CD4-positive, alpha-beta T cell treated with Interleukin-1 beta for 1 hour (primary cell): Measurements from ENCODE around the gene GHITM.
"Not testable (repeated sequence)": the region's sequence is repeated elsewhere in the genome, so short reads cannot be mapped to it uniquely, and the experiment has no call there.

Experiments
- DNase-seq, 2 donors: peaks; one replicate each; pipeline ENCODE4 v3.0.0-alpha.2; 2020 to 2022

The GHITM gene, protein sequence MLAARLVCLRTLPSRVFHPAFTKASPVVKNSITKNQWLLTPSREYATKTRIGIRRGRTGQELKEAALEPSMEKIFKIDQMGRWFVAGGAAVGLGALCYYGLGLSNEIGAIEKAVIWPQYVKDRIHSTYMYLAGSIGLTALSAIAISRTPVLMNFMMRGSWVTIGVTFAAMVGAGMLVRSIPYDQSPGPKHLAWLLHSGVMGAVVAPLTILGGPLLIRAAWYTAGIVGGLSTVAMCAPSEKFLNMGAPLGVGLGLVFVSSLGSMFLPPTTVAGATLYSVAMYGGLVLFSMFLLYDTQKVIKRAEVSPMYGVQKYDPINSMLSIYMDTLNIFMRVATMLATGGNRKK

GRCh38 chr10:84139126-84140035 lies at the start of gene GHITM:
GHITM (plus strand) TSS chr10:84139509; CDS start chr10:84141501, 1,992 bp downstream.
- DNase-seq = peak; percentile 99 to 100

- DNase-seq = no peak
Observed at GRCh38 chr10:84095811-84096497, 43.4 kb upstream of the GHITM start.

DNA sequence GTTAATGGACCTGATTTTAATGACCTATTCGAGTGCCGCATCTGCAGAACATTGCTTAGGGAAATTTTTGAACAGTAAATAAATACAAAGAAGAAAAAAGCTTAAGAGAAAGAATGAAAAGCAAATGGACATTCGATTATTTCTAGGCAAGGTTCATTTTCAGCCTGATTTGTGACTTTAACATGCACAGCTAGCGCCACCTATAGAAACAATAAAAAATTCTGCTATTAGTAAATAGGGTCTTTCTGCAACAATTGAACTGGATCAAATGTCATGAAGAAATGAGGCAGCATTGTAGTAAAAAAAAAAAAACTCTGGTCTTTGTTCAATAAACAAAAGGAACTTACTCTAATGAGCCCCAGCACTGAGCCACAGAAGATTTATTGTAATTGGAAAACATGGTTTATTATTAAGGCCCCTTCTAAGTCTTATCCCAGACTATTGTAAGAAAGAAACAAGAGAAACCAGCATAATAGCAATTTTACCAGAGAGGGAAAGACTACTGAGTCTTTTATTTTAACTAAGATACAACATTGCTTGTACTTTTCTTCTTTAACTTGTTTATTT lies 41.4 kb upstream of the GHITM start:
- DNase-seq = no peak

- DNase-seq = no peak
Observed at GRCh38 chr10:84098667-84099066, 40.6 kb upstream of the GHITM start.

DNA sequence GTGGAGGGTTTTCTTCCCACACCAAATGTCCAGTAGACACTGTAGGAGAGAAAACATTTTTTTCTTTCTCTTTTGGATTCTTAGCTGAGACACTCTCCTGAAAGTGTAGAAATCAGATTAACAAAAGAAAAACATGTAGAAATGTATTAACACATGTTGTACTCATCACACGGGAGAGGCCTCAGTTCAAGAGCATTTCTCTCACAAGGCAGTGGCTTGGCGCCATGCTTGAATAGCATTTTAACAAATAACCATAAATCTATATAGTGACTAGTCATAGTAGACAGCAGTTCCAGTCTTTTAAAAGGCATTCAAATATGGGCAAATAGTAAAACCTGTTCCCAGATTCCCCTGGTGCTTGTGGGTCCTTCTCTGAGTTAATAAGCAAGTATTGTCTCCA lies 38.3 kb upstream of the GHITM start:
- DNase-seq = no peak

GRCh38 chr10:84108797-84109196 lies 30.5 kb upstream of the GHITM start:
- no peak for DNase-seq

DNA sequence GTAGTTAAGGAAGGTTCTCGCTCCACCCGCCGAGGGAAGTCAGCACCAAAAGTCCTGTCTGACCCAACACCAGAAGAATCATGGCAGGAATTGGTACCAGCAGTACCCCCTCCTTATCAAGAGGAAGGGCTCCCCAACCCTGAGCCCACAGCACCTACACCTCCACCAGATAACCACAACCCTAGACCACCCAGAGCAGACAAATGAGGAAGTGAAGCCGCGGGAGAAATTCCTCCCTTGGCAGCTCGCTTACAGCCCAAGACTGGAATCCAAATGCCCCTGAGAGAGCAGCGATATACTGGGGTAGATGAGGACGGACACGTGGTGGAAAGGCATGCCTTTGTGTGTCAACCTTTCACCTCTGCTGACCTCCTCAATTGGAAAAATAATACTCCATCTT lies 29.5 kb upstream of the GHITM start:
- DNase-seq = not testable (repeated sequence)

GRCh38 chr10:84113468-84113867 lies 25.8 kb upstream of the GHITM start:
- DNase-seq = not testable (repeated sequence)

GRCh38 chr10:84114088-84114667 lies 25.1 kb upstream of the GHITM start:
- DNase-seq = no peak

GRCh38 chr10:84117204-84117603 lies 22.1 kb upstream of the GHITM start:
- not testable (repeated sequence) for DNase-seq

GRCh38 chr10:84117686-84118394 lies 21.5 kb upstream of the GHITM start:
- no peak for DNase-seq

- DNase-seq = no peak
Observed at GRCh38 chr10:84118395-84119006, 20.8 kb upstream of the GHITM start.

DNA sequence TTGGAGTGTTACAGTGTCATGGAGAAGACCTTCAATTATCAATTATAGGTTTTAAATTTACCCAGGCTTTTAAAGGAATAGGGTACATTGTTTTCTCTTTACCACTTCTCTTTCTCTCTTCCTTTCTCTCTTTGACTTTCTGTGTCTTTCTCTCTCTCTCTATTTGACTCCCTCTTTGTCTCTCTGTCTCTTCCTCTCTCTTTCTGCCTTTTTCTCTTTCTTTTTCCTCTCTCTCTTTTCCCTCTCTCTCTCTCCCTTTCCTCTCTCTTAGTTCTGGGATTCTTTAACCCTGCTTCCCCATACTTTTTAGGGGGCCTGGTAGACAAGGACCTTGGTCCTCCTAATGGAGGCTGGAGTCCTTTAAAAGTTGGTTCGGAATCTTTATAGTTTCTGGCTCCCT lies 15.9 kb upstream of the GHITM start:
- DNase-seq = no peak

DNA sequence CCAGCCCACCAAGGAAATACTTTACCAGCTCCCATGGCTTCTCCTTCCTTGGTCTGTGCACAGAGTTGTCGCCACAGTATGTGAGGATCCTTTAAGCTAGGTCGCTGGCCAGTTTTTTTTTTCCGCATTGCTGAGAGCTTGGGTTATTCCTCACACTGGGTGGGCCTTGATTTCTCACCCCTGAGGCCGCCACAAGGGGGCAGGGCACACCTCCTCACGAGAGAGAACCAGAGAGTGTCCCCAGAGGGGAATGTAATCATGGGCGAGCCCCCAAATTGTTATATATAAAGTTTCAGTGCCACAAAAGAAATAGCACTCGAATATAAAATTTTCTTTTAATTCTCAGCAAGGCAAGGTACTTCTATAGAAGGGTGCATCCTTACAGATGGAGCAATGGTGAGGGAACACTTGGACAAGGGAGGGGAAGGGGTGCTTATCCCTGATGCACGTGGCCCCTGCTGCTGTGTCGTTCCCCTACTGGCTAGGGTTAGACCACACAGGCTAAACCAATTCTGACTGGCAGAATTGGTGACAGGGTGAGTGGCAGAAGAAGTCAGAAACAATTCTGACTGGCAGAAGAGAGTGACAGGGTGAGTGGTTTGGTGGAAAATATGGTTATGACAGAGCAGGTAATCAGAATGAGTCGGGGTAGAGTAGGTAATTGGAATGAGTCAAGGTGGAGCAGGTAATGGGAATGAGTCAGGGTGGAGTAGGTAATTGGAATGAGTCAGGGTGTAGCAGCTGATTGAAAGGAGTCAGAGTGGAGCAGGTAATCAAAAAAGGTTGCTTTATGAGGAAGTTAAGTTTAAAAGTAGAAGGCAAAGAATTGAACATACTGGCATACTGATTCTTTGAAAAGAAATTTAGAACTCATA lies 13.2 kb upstream of the GHITM start:
- DNase-seq = not testable (repeated sequence)

DNA sequence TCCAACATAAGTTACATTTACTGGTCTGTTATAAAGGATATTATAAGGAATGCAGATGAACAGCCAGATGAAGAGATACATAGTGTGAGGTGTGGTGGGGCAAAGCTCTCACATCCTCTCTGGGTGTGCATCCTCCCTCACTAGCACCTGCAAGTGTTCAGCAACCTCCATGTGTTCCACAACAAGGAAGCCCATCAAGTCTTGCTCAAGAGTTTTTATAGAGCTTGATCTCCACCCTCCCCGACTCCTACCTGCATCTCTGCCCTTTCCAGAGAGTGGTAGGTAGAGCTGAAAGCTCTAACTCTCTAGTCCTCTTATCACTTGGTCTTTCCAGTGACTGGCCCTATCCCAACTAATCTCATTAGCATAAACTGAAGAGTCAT lies 12.5 kb upstream of the GHITM start:
- no peak for DNase-seq

DNA sequence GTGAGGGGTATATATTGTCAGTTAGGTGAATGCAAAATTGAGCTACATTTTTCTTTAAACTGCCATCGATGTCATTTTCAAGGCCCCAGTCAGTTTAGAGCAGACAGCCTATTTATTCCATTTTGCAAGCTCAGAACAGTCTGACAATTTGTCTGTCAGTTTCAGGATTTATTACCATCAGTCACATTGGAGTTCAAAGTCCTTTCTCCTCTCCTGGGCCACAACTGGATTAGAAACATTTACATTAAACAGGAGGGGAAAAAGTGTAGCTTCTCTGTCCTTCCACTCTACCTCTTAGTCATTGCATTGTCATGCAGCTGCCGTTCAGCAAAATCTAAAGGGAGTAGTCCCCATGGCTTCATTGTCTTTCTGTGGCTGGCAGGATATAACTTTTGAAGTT lies 3.5 kb upstream of the GHITM start:
- no peak for DNase-seq

DNA sequence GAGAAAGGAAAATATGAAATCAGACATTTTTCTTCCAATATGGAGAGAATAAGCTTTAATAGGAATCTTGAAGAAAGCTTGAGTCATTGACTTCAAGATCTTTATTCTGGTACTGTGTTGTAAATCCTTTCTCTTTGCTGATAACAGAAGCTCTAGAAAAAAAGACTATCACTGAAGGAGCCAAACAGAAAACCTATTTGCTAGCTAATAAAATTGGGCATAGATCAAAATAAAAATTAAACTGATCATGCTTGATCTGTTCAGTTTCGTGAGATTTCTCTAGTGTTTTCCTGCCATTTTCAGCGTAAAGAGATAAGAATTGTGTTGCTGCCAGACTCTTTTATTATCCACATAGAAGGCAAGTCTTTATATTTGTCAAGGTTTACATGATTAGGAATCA lies 1.5 kb upstream of the GHITM start:
- no peak for DNase-seq

- peak; percentile 37 to 75 for DNase-seq
Observed at GRCh38 chr10:84138478-84139125, 707 bp upstream of the GHITM start.

DNA sequence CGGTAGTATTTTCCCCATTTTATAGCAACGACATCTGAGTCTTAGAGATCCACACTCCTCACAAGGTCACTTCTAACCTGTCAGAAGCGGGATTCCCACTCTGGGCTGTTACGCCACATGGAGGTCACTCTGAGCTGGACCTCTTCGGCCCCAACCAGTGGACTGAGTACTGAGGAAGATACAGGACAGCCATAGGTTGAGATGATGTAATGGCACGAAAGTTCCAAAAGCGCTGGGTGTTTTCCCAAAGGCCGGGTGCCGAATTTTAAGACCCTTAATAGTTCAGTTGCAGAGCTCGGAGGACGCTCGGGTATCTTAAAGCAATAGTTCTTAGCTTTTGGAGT lies 699 bp downstream of the GHITM start:
- DNase-seq = peak in 1 of 2 donors; percentile 26

DNA sequence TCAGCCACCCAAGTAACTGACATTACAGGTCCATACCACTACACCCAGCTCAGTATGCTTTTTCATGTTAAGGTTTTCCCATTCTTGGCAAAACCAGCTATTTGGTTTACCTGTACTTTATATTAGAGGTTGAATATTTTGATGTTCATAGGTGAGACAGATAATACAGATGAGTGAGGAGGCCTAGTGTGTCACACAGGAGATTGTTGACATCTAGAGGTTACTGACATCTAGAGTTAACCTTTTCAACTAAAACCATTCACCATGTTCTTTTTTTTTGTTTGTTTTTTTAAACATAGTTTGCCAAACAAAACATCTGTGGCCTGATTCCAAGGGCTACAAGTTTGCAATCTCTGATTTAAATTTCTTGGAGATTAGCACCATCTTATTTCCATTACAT lies 8.0 kb downstream of the GHITM start:
- DNase-seq = no peak
